Subcutaneous adipose tissue (tissue), 4 donors: Measurements from ENCODE around the gene HSD17B8. TPM values are rescaled to one million over a fixed set of nuclear protein-coding genes. Genes with fewer than 3 reads are reported as not detected.

Experiments
- total RNA-seq, 4 donors: library from RNA; depleted of rRNA; stranded (reverse); fragments of >200 nt; gene quantifications; one replicate each; pipeline ENCODE4 v1.1.0, GENCODE V29; 2016
- TF ChIP-seq, protein P1 (sequence below): fragments of 450-650 bp; IDR thresholded peaks from one replicate; pipeline ENCODE4 v1.5.1; 2016; ENCODE audit warnings: low read depth, mild to moderate bottlenecking, control low read depth, antibody characterized with exemption, moderate library complexity

The HSD17B8 gene
- total RNA-seq, 4 donors from 2014 or later, result 5.1 to 22.0 (median 16.2) TPM

DNA sequence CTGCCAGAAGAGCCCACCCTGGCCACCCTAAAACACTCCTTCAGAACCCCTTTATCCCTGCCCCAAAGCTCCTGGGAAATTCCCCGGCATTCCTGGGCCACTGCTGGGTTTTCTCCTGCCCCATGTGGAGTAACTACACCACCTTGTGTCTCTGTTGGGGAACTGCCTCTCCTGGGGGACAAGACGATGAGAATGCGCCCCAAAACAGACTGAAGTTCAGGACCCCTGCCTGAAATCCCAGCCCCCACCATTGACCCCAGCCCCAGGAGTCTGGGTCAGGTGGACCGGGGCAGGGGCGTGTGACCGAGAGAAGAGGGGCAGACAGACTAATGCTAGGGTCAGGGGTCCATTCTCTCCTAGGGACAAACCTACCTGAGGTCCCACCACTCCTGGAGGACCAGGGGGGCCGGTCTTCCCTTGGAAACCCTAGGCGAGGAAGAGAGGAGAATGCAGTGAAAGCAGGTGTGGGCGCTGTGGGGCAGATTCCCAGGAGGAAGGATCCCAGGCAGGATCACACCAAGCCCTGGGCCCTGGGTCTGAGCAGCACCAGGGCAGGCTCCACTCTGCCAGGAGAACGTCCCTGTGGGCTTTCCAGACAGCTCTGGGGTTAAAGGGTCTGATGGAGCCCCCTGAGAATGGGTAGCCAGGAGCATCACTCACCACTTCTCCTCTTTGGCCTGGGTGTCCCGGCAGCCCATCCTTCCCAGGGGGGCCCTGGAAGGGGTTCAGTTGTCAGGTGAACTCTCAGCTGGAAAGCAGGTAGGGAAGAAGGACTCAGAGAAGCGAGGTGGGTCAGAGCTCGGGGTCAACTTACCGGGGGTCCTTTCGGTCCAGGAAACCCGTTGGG is 31.5 kb upstream of the HSD17B8 start:
- TF ChIP-seq, protein P1, sequence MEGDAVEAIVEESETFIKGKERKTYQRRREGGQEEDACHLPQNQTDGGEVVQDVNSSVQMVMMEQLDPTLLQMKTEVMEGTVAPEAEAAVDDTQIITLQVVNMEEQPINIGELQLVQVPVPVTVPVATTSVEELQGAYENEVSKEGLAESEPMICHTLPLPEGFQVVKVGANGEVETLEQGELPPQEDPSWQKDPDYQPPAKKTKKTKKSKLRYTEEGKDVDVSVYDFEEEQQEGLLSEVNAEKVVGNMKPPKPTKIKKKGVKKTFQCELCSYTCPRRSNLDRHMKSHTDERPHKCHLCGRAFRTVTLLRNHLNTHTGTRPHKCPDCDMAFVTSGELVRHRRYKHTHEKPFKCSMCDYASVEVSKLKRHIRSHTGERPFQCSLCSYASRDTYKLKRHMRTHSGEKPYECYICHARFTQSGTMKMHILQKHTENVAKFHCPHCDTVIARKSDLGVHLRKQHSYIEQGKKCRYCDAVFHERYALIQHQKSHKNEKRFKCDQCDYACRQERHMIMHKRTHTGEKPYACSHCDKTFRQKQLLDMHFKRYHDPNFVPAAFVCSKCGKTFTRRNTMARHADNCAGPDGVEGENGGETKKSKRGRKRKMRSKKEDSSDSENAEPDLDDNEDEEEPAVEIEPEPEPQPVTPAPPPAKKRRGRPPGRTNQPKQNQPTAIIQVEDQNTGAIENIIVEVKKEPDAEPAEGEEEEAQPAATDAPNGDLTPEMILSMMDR, result no peak

DNA sequence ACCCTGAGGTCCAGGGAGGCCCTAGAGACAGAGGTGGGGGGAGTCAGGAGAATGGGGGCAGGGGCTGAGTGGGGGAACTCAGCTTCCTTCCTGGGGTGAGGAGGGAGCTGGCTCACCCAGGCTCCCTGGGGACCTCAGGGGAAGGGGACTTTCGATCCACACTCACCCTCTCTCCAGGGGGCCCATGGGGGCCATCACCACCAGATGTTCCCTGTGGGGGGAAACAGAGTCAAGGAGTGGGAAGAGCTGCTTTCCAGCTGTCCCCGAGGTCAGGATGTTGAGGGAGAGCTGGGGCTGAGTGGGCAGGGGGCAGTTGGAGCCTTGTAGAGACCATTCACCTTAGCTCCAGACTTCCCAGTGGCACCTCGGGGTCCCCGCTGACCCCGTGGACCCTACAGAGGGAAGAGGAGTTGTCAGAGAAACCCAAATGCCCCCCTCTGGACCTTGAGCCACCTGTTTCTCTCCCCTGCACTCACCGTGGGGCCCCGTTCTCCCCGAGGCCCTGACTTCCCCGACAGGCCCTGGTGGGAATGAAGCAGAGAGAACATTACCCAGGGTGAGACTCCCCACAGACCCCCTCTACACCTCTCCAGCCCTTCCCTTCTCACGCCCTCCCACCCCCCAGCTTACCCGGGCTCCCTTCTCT is 30.8 kb upstream of the HSD17B8 start:
- TF ChIP-seq, protein P1, result no peak

DNA sequence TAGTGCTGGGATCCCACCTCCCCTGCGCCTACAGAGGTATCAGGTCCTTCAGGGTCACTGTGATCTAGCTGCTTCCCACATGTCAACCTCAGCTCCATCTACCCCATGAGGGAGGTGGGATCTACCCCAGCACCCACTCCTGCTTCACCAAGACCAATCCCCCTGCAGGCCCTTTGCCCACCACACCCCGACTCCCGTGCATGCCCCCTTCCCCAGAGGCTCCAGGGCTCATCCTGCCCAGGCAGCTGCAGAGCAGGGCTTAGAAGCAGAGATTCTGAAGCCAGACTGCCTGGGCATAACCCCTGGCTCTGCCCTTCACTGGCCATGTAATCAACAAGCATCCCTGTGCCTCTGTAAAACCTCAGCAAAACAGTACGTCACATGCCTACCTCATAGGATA is 29.7 kb upstream of the HSD17B8 start:
- TF ChIP-seq, protein P1, result no peak

DNA sequence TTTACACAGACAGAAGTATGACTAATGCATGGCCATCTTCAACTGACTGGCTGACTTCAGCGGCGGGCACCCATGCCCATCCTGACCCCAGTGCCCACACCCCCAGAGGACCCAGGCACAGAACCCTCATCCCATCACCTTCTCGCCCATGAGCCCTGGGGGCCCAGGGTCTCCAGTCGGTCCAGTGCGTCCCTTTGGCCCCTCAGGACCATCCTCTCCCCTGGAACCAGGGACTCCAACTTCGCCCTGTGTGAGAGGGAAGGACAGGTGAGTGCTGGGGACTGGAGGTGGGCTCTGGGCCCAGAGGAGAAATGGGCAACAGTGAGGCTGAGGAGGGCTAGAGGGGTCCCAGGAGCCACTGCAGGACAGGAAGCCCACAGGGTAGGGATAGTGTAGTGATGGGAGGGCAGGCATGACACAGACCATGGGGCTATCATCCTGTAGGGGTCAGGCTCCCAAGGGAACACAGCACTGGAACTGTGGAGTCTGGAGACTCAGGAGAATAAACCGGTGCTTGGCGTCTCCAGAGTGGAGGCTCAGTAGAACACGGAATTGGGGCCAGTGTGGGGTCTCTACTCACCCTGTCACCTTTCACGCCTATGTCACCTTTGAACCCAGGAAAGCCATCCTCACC is 28.9 kb upstream of the HSD17B8 start:
- TF ChIP-seq, protein P1, result no peak

DNA sequence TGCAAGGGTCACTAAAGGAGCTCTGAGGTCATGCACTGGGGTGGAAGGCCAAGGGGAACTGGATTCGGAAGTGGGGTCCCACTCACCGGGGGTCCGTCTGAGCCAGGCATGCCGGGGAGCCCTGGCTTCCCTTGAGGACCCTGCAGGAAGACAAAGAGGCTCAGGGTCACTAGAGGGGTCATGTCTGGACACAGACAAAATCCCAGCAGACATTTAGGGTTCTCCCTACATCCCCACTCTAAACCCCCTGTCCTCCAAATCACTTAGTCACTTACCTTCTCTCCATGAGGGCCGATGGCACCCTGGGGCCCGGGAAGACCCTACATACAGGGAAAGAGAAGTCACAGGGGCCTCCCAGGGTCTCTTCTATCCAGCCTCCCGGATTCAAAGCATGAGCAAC is 27.5 kb upstream of the HSD17B8 start:
- TF ChIP-seq, protein P1, result no peak

DNA sequence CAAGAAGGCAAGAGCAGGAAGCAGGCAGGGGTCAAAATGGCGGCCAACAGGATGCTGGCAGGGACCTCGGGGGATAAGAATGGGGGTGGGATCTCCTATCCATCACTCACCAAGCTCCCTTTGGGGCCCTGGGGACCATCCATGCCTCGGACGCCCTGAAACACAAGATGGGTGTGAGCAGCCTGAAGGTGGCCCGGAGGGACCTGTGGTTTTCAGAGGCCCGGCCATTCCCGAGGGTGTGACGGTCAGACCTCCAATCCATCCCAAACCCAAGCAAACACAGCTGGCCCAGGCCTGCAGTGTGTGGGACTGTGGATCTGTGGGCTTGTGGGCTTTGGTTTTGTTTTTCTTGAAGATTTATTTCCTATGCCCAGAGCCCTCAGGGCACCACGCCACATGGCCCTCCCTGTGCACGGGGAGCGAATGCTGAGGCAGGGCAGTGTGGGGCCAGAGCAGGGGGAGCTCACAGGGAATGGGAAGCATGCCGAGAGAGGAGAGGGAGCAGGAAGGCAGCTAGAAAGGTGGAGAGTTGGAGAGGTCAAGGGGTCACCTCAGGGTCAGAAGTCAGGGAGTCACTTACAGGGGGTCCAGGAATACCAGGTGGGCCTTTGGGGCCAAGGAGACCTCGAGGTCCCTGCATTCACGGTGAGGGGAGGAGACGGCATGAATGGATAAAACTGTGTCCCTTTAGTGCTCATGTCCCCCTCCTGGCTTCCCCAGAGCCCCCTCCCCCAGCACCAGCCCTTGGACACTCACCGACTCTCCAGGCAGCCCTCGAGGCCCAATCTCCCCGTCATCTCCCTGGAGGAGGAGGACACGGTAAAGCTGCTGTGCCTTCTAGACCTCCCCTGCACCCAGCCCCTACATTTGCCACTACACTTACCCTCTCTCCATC is 26.7 kb upstream of the HSD17B8 start:
- TF ChIP-seq, protein P1, result no peak
